OCI-LY7 (cell line): Measurements from ENCODE around the gene LYSMD4. TPM values are rescaled to one million over a fixed set of nuclear protein-coding genes. Genes with fewer than 3 reads are reported as not detected.

Experiments used
- BruUV-seq: library from RNA; stranded (reverse); fragments of 400-500 nt; replicated peaks from 2 replicates; lab custom pipeline; 2021; lab: Mats Ljungman, UMichigan
- CTCF ChIA-PET: fragments of 300-600 bp; sonication (Branson Sonifier 250); formaldehyde crosslinking; loops from one replicate; lab custom pipeline; 2022; ENCODE audit warnings: antibody characterized with exemption; ENCODE audit not compliant: unreplicated experiment; lab: Charles Lee
- POLR2A ChIA-PET: fragments of 300-600 bp; sonication (Branson Sonifier 250); formaldehyde crosslinking; loops from one replicate; lab custom pipeline; 2022; ENCODE audit warnings: antibody characterized with exemption; lab: Charles Lee
- DNase-seq: peaks from one replicate; pipeline ENCODE4 v3.0.0-alpha.2; 2015; ENCODE audit warnings: low spot score
- H2AFZ ChIP-seq: fragments of 200-600 bp; sonication (generic), shearing (Covaris generic); 2 replicates; pipeline ENCODE4 v1.6.1; 2014; ENCODE audit warnings: mild to moderate bottlenecking, antibody characterized with exemption, low read length, moderate library complexity
- H3K27ac ChIP-seq: fragments of 200-600 bp; sonication (generic); 2 replicates; pipeline ENCODE4 v1.5.1; 2014; ENCODE audit warnings: mixed run types, low read depth, mild to moderate bottlenecking, moderate library complexity, low read length, inconsistent platforms; ENCODE audit not compliant: poor library complexity, severe bottlenecking
- H3K36me3 ChIP-seq: fragments of 200-600 bp; sonication (generic); 2 replicates; pipeline ENCODE4 v1.6.1; 2014; ENCODE audit warnings: mild to moderate bottlenecking, antibody characterized with exemption, low read length, moderate library complexity, mixed read lengths; ENCODE audit not compliant: insufficient read depth
- H3K4me1 ChIP-seq: fragments of 200-600 bp; sonication (generic); 2 replicates; pipeline ENCODE4 v1.5.1; 2014; ENCODE audit warnings: mild to moderate bottlenecking, low read length; ENCODE audit not compliant: insufficient read depth, poor library complexity, severe bottlenecking
- H3K4me2 ChIP-seq: fragments of 200-600 bp; sonication (generic); 2 replicates; pipeline ENCODE4 v1.6.1; 2014; ENCODE audit warnings: mild to moderate bottlenecking, low read length
- H3K4me3 ChIP-seq: fragments of 200-600 bp; sonication (generic); 2 replicates; pipeline ENCODE4 v1.5.1; 2014; ENCODE audit warnings: mild to moderate bottlenecking, low read depth, low read length; ENCODE audit not compliant: poor library complexity, severe bottlenecking
- H3K79me2 ChIP-seq: fragments of 200-600 bp; sonication (generic); 2 replicates; pipeline ENCODE4 v1.6.1; 2016; ENCODE audit warnings: low read depth, mild to moderate bottlenecking, low read length, moderate library complexity, mixed read lengths; ENCODE audit not compliant: insufficient read depth
- H3K9me2 ChIP-seq: fragments of 200-600 bp; sonication (generic); 2 replicates; pipeline ENCODE4 v1.6.1; 2016; ENCODE audit warnings: mild to moderate bottlenecking, low read length, mixed read lengths; ENCODE audit not compliant: insufficient read depth
- H3K9me3 ChIP-seq: fragments of 200-600 bp; sonication (generic); 2 replicates; pipeline ENCODE4 v1.6.1; 2014; ENCODE audit warnings: mild to moderate bottlenecking, mixed run types, low read length, mixed read lengths
- H4K20me1 ChIP-seq: fragments of 200-600 bp; sonication (generic); 2 replicates; pipeline ENCODE4 v1.6.1; 2014; ENCODE audit warnings: mild to moderate bottlenecking, antibody characterized with exemption, low read length, moderate library complexity, mixed read lengths; ENCODE audit not compliant: insufficient read depth
- CTCF ChIP-seq: fragments of 200-600 bp; sonication (generic); conservative IDR thresholded peaks from 2 replicates; pipeline ENCODE4 v1.5.1; 2014; ENCODE audit warnings: mild to moderate bottlenecking, antibody characterized with exemption, low read length, moderate library complexity, mixed read lengths
- EZH2phosphoT487 ChIP-seq: fragments of 200-600 bp; sonication (generic); IDR thresholded peaks from 2 replicates; pipeline ENCODE4 v1.6.1; 2018; ENCODE audit warnings: low read depth, borderline replicate concordance, mild to moderate bottlenecking, mixed run types, antibody characterized with exemption, low read length, moderate library complexity, mixed read lengths
- intact Hi-C: fragments of 100-400 bp; cut with micrococcal nuclease; formaldehyde crosslinking; loops from one replicate; pipeline ENCODE4 v1.10.0; 2022; ENCODE audit not compliant: unreplicated experiment
- total RNA-seq, 2 experiments: library from RNA; depleted of rRNA in 1 of 2; stranded (reverse); fragments of >200 nt in 1 of 2; shearing (Covaris generic) in 1 of 2; gene quantifications; 2 replicates each; pipeline ENCODE4 v1.2.3, GENCODE V29; 2014 to 2022

LYSMD4 gene
- total RNA-seq, 2 experiments from 2014 or later: 6.5 to 7.7 TPM

DNA sequence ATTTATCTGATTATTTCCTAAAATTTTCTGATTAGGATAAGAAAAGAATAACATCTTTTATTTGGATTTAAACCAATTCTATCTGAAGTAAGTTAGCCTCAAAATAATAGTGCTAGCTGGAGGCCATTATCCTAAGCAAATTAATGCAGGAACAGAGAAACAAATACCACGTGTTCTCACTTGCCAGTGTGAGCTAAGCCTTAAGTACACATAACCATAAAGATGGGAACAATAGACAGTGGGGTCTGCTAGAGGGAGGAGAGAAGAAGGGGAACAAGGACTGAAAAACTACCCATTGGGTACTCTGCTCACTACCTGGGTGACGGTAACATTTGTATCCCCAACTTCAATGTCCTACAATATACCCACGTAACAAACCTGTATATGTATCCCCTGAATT, 31.3 kb upstream of the LYSMD4 start:
- Histone ChIP-seq H3K36me3 (no peaks in the 10 kb centered on the region), H3K4me1 (no peaks in the 10 kb centered on the region), H3K4me3 (no peak overlapping the region), H3K9me3 (0 out of 2 replicates have a peak, but pooled peaks cover 3% of the 10 kb centered on the region), H2AFZ (no peak overlapping the region), H4K20me1 (no peaks in the 10 kb centered on the region), H3K79me2 (no peaks in the 10 kb centered on the region), H3K27ac (no peak overlapping the region), H3K9me2 (no peaks in the 10 kb centered on the region), H3K4me2 (no peak overlapping the region)
- ChIA-PET CTCF (no interaction called here), POLR2A (no interaction called here)
- TF ChIP-seq EZH2phosphoT487 (no peak), CTCF (no peak)
- DNase-seq: no peak
- intact Hi-C loops: no loop called here
- BruUV-seq: no TSS peak

DNA sequence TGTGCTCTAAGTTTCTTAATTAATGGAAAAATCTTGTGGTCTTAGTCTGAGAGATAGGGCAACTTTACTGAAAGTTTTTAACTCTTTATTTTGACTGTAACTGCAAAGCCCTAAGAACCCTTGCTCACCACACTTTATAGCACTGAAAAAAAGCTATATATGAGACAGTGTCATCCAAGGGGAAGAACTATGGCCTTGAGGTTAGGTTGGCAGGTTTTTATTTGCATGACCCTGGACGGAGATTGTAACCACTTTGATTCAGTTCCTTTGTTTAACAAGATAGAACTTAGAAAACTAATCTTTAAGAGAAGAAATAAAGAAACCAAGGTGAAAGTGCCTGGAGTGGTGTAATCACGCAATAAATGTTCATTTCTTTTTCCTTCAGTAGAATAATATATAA, 30.6 kb upstream of the LYSMD4 start:
- BruUV-seq: no TSS peak
- H2AFZ ChIP-seq: no peak overlapping the region
- ChIA-PET CTCF (no interaction called here), POLR2A (no interaction called here)
- no peak overlapping the region for H3K4me3 ChIP-seq
- no peak for DNase-seq
- H3K36me3 ChIP-seq: no peaks in the 10 kb centered on the region
- H3K9me2 ChIP-seq: no peaks in the 10 kb centered on the region
- H3K4me1 ChIP-seq: no peaks in the 10 kb centered on the region
- no peak overlapping the region for H3K27ac ChIP-seq
- intact Hi-C loops: no loop called here
- H3K79me2 ChIP-seq: no peaks in the 10 kb centered on the region
- TF ChIP-seq EZH2phosphoT487: no peak
- no peak for TF ChIP-seq CTCF
- H3K9me3 ChIP-seq: 0 out of 2 replicates have a peak, but pooled peaks cover 3% of the 10 kb centered on the region
- H4K20me1 ChIP-seq: no peaks in the 10 kb centered on the region
- no peak overlapping the region for H3K4me2 ChIP-seq

DNA sequence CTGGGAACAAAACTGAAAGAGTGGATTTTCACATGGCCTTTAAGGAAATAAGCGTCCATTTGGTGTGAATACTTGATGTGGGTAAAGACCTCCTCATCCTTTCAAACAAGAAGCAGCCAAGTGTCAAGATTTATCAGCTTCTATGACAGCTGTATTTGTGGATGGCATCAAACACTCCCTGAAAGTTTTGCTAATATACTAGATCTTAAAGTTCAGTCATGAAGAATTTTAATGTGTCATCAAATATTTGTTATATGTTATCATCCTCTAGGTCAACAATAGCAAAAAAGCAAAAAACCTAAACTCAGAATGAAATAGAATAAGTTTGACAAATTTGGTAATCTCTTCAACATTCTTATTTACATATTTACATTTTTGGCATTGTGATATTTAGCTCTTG, 29.1 kb upstream of the LYSMD4 start:
- Histone ChIP-seq H3K4me3 (no peak overlapping the region), H3K27ac (no peak overlapping the region), H3K36me3 (no peaks in the 10 kb centered on the region), H2AFZ (no peak overlapping the region), H3K9me2 (no peaks in the 10 kb centered on the region), H4K20me1 (no peaks in the 10 kb centered on the region), H3K9me3 (0 out of 2 replicates have a peak, but pooled peaks cover 3% of the 10 kb centered on the region), H3K4me1 (no peaks in the 10 kb centered on the region), H3K4me2 (no peak overlapping the region), H3K79me2 (no peaks in the 10 kb centered on the region)
- ChIA-PET POLR2A (no interaction called here), CTCF (no interaction called here)
- BruUV-seq: no TSS peak
- DNase-seq: no peak
- TF ChIP-seq EZH2phosphoT487 (no peak), CTCF (no peak)
- intact Hi-C loops: no loop called here
